Urothelium cell line (cell line): Measurements from ENCODE around the gene MTRF1L.
"Not testable (repeated sequence)": the region's sequence is repeated elsewhere in the genome, so short reads cannot be mapped to it uniquely, and the experiment has no call there.

Experiments
- DNase-seq: peaks from one replicate; pipeline ENCODE4 v3.0.0; 2011; ENCODE audit warnings: low spot score, mixed read lengths
- FAIRE-seq: peaks from 2 replicates; lab custom pipeline; 2011; peaks lifted over from hg19 to GRCh38; lab: Jason Lieb, UNC

Gene MTRF1L

GRCh38 chr6:152975204-152975915 is 27.1 kb downstream of the MTRF1L start:
- FAIRE-seq (no peak), DNase-seq (no peak)

- DNase-seq, result no peak
- FAIRE-seq, result no peak
Measured at GRCh38 chr6:152973916-152974315, 28.6 kb downstream of the MTRF1L start.

GRCh38 chr6:152969688-152970418 is 32.7 kb downstream of the MTRF1L start:
- DNase-seq (no peak), FAIRE-seq (no peak)

GRCh38 chr6:152966168-152966894 is 36.2 kb downstream of the MTRF1L start:
- not testable (repeated sequence) for DNase-seq, FAIRE-seq

- DNase-seq, result no peak
- no peak for FAIRE-seq
Measured at GRCh38 chr6:152959333-152959732, 43.2 kb downstream of the MTRF1L start.

GRCh38 chr6:152957796-152958195 is 44.7 kb downstream of the MTRF1L start:
- no peak for FAIRE-seq

GRCh38 chr6:152954443-152954842 is 48.1 kb downstream of the MTRF1L start:
- FAIRE-seq (no peak), DNase-seq (no peak)

More at GRCh38 chr6:152957796-152958195, 44.7 kb downstream of the MTRF1L start:
- DNase-seq, result no peak

GRCh38 chr6:152952866-152953509 is 49.5 kb downstream of the MTRF1L start:
- DNase-seq (peak; percentile 21), FAIRE-seq (no peak)

- FAIRE-seq (no peak), DNase-seq (peak; percentile 49)
Measured at GRCh38 chr6:152952045-152952444, 50.5 kb downstream of the MTRF1L start.

GRCh38 chr6:152950240-152950639 is 52.3 kb downstream of the MTRF1L start:
- DNase-seq (no peak), FAIRE-seq (no peak)

GRCh38 chr6:152948150-152948768 is 54.2 kb downstream of the MTRF1L start:
- FAIRE-seq (no peak), DNase-seq (peak; percentile 28)

- DNase-seq (no peak), FAIRE-seq (no peak)
Measured at GRCh38 chr6:152946995-152947394, 55.5 kb downstream of the MTRF1L start.

GRCh38 chr6:152946484-152946883 is 56.0 kb downstream of the MTRF1L start:
- DNase-seq, result no peak
- no peak for FAIRE-seq

- FAIRE-seq (no peak), DNase-seq (no peak)
Measured at GRCh38 chr6:152943260-152943897, 59.1 kb downstream of the MTRF1L start.

- DNase-seq (no peak), FAIRE-seq (no peak)
Measured at GRCh38 chr6:152942319-152942869, 60.1 kb downstream of the MTRF1L start.

GRCh38 chr6:152941746-152942145 is 60.8 kb downstream of the MTRF1L start:
- FAIRE-seq (no peak), DNase-seq (no peak)
